OCI-M2 (cell line): ENCODE measurements around the gene TSEN54.
"Not testable (repeated sequence)": the region's sequence is repeated elsewhere in the genome, so short reads cannot be mapped to it uniquely, and the experiment has no call there.

Experiments
- DNase-seq: peaks from one replicate; lab custom pipeline; 2025; ENCODE audit not compliant: unreplicated experiment; lab: John Stamatoyannopoulos, UW

TSEN54 gene

GRCh38 chr17:75517297-75517865 lies 1.1 kb downstream of the TSEN54 start:
- DNase-seq: no peak

- peak; percentile 22 for DNase-seq
Measured at GRCh38 chr17:75518201-75518600, 1.9 kb downstream of the TSEN54 start.

DNA sequence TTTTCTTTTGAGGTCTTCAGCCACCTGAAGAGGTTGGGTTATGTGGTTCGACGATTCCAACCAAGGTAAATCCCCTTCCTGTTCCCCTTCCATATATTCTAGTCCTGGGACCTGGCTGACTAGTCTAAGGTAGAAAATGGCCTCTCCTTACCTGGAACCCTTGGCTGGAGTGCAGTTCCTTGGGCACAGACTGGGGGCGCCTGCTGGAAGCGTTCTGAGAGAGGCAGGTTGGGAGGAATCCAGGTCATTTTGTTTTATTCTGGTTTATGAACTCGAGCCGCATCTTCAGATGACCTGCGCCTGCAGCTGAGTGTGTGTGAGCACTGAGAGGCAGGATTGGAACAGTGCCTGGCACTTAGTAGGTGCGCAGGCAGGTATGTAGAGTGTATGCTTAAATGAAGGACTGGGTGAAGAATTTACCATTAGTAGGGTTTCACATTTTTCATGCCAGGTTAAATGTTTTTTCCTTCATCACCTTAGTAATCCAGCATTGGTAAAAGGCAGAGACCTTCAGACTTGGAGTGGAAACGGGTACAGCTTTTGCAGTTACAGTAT lies 2.7 kb downstream of the TSEN54 start:
- DNase-seq: no peak

DNA sequence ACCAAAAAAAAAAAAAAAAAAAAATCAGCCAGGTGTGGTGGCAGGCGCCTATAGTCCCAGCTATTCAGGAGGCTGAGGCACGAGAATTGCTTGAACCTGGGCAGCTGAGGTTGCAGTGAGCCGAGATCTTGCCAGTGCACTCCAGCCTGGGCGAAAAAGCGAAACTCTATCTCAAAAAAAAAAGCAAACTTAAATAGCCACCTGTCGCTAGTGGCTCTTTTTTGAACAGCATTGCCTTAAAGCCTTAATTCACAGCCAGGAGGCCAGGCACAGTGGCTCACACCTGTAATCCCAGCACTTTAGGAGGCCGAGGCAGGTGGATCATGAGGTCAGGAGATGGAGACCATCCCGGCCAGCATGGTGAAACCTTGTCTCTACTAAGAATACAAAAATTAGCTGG lies 4.1 kb downstream of the TSEN54 start:
- DNase-seq: not testable (repeated sequence)

DNA sequence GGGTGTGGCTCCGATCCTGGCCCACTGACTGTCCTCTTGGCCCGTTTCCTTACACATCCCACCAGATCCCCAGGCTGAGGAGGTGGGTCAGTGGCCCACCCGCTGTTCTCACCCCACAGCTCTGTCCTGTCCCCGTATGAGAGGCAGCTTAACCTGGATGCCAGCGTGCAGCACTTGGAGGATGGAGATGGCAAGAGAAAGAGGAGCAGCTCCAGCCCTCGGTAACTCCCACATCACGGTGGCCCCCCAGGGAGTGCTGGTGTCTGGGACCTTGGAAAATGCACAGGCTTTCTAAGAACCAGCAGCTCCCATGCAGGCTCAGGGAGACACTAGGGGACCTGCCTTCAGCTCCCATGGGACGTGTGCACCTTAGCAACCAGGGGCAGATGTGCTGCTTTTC lies 5.0 kb downstream of the TSEN54 start:
- no peak for DNase-seq

GRCh38 chr17:75521951-75522727 lies 5.8 kb downstream of the TSEN54 start:
- DNase-seq: no peak

DNA sequence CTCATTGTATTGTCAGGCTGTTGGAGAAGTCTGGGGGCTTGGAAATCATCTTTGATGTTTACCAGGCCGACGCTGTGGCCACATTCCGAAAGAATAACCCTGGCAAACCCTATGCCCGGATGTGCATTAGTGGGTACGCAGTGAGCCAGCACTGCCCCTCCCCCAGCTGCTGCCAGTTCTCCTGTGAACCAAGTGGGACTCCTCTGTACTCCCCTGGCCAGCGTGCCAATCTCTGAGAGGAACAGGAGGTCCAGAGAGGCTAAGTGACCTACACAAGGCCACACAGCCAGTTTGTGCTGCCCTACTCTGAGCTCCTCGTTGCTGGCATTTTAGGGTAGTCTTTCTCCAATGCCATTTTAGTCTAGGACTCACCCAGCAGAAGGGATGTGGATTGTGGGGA lies 7.3 kb downstream of the TSEN54 start:
- DNase-seq: no peak

GRCh38 chr17:75524269-75524969 lies 8.1 kb downstream of the TSEN54 start:
- no peak for DNase-seq

DNA sequence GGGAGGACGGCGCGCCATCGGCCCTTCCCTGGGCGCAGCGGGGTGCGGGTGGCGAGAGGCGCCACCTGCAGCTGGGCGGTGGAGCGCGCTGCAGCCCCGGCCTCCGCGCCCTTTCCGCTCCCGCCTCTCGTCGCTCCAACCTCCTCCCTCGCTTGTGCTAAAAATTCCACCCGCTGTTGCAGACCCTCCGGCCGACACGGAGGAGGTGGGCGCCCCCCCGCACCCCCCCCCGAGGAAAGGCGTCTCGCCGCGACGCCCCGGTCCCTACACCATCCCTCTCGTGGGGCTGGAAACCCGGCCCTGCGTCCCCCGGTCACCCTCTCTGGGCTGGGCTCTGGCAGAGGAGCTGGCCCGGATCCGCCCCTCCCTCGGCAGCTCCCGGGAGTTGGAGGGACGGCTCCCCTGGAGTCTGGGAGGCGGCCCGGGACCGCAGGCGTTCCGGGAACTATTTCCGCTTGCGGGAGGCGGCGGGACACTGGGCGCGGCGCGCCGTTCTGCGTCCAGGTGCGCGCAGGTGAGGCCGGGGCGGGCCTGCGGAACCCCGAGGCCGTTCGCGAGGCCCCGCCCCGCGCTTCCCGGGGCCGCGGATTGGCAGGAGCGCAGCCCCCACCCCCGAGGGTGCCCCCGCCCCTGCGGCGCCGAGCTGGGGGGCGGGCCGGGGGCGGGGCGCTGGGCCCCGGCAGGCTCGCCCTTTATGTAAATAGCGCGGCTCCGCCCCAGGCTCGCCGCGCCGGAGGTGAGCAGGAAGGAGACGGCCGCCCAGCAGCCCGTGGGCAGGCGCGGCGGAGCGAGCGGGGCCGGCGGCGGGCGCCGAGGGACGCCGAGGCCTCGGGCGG lies 8.9 kb downstream of the TSEN54 start, which contains the start of gene LLGL2:
Gene LLGL2, plus strand, starts transcription at position 728 of the 836 bp plus-strand sequence. CDS start 17,730 bp downstream, outside the sequence.
- DNase-seq: no peak

- no peak for DNase-seq
Measured at GRCh38 chr17:75525806-75526554, 9.7 kb downstream of the TSEN54 start.

DNA sequence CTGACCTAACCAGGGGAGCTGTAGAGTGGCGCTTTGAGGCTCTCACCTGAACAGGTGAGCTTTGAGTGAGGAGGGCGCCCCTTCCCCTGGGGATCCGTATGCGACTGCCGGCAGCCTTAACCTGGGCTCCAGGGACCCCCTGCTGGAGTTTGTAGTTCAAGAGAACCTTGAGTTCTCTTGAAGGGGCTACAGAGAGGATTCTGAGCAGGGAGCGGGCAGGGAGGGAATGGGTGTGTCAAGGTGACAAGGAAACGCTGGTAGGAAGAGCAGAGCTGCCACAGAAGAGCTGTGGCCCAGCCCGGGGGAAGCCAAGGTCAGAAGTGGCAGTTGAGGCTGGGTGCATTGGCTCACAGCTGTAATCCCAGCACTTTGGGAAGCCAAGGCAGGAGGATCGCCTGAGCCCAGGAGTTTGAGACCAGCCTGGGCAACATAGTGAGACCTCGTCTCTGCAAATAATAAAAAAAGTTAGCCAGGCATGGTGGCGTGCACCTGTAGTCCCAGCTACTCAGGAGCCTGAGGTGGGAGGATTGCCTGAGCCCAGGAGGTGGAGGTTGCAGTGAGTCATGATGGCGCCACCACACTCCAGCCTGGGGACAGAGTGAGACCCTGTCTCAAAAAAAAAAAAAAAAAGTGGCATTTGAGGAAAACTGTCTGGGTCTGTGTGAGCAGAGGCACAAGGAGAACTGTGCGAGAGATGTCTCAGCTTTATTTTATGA lies 10.4 kb downstream of the TSEN54 start:
- no peak for DNase-seq

DNA sequence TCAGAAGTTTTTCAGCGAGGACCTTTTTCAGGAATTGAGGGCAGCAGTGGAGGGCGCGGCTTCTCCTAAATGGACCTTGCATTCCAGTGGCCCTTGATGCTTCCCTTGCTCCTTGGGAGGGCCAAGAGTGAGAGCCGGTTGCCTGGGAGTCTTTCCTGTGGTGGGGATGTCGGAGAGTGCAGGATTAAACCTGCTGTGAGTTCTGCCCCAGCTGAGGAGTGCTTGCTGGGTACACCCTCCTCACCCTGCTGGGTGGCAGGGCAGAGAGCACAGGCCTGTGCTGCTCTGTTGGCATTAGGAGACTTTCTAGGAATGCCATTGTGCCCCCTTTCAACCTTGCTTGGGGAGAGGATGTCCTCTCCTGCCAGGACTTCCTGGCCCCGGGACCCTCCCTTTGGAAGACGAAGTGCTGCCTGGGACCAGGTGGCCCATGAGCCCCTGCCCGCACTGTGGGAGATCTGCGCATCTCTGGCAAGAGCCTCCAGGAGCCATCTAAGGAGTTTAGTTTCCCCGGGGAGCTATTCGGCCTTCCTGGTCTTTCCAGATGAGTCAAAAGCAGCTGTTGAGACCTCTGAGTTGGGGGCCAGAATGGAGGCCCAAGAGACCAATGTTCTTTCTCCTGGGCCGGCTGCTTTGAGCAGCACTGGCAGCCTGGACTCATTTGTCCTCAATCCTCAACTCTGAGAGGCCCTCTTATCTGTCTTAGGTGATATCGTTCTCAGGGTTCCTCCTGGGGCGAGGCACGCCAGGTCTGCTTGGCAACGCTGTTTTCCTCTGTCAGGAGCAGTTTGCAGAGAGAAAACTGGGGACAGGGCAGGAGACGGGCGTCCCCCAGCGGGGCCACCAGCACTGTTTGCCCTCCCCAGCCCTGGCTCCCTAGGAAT lies 14.8 kb downstream of the TSEN54 start:
- no peak for DNase-seq

- no peak for DNase-seq
Measured at GRCh38 chr17:75531721-75532072, 15.4 kb downstream of the TSEN54 start.

DNA sequence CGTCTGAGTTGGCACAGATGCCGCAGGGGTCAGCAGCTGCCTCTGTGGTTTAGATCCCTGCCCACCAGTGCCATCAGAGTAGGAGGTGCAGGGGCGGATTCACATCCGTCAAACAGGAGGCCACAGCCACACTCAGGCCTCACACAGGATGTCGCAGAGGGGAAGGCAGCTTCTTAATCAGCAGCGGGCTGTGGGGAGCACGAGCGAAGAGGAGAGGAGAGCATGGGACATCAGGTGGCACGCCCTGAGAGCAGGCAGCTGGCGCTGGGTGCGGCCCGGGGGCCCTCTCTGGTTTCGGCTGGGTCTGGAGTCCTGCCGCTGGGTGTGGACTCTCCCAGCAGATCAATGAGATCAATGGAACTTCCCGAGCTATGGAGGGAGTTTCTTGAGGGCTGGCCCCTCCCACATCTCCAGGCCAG lies 18.8 kb downstream of the TSEN54 start:
- no peak for DNase-seq

DNA sequence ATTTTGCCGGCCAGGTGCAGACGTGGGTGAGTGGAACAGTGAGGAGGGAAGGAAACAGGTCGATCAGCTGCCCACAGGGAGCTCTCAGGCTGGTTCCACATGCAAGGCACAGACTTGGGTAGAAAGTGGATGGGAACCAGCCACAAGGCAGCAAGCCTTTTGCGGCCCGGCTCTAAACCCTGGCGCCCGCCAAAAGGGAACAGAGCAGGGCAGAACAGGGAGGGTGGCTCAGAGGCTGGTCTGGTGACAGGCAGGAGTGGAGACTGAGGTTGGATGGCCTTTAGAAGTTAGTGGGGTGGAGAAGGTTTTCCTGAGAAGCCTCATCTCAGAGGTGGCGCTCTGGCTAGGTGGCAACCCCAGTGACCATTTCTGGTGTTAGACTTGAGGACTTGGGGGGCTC lies 19.5 kb downstream of the TSEN54 start:
- no peak for DNase-seq

- no peak for DNase-seq
Measured at GRCh38 chr17:75536366-75536765, 20.0 kb downstream of the TSEN54 start.

GRCh38 chr17:75539967-75540729 lies 23.8 kb downstream of the TSEN54 start:
- no peak for DNase-seq
